NCI-H1694 treated with DMSO at 0.1 percent for 48 hours (cell line): ENCODE measurements around the gene MAGEF1.
A peak's percentile ranks its signal among the peaks of the same experiment; 100 is the strongest.
"Not testable (repeated sequence)": the region's sequence is repeated elsewhere in the genome, so short reads cannot be mapped to it uniquely, and the experiment has no call there.

Experiments used
- DNase-seq: peaks from one replicate; lab custom pipeline; 2025; lab: John Stamatoyannopoulos, UW

Gene MAGEF1

GRCh38 chr3:184742676-184743135 lies 30.8 kb upstream of the MAGEF1 start:
- no peak for DNase-seq

GRCh38 chr3:184741798-184742675 lies 30.2 kb upstream of the MAGEF1 start:
- DNase-seq = no peak

GRCh38 chr3:184741259-184741556 lies 29.3 kb upstream of the MAGEF1 start:
- no peak for DNase-seq

- DNase-seq = no peak
These were observed 28.8 kb upstream of the MAGEF1 start for GRCh38 chr3:184740509-184741258.

- DNase-seq = no peak
These were observed 28.0 kb upstream of the MAGEF1 start for GRCh38 chr3:184739594-184740505.

- DNase-seq = no peak
These were observed 27.1 kb upstream of the MAGEF1 start for GRCh38 chr3:184738982-184739381.

- no peak for DNase-seq
These were observed 26.6 kb upstream of the MAGEF1 start for GRCh38 chr3:184738506-184738890.

GRCh38 chr3:184737641-184738505 lies 26.0 kb upstream of the MAGEF1 start:
- no peak for DNase-seq

- DNase-seq = no peak
These were observed 25.2 kb upstream of the MAGEF1 start for GRCh38 chr3:184737063-184737462.

- no peak for DNase-seq
These were observed 23.2 kb upstream of the MAGEF1 start for GRCh38 chr3:184734903-184735701.

GRCh38 chr3:184733971-184734608 lies 22.2 kb upstream of the MAGEF1 start:
- DNase-seq = no peak

GRCh38 chr3:184733181-184733580 lies 21.3 kb upstream of the MAGEF1 start:
- DNase-seq = no peak

GRCh38 chr3:184731786-184732537 lies 20.1 kb upstream of the MAGEF1 start:
- no peak for DNase-seq

- DNase-seq = no peak
These were observed 19.1 kb upstream of the MAGEF1 start for GRCh38 chr3:184730924-184731323.

- DNase-seq = not testable (repeated sequence)
These were observed 17.3 kb upstream of the MAGEF1 start for GRCh38 chr3:184729154-184729553.

- no peak for DNase-seq
These were observed 16.2 kb upstream of the MAGEF1 start for GRCh38 chr3:184728010-184728527.

- peak; percentile 74 for DNase-seq
These were observed 15.6 kb upstream of the MAGEF1 start for GRCh38 chr3:184727357-184728009.

GRCh38 chr3:184726497-184726896 lies 14.6 kb upstream of the MAGEF1 start:
- DNase-seq = no peak
